ENCODE measurements around the gene PRDM11. TPM values are rescaled to one million over a fixed set of nuclear protein-coding genes. Genes with fewer than 3 reads are reported as not detected.

The PRDM11 gene
- total and polyA plus RNA-seq, 8 donors = 1.2 to 139 (median 7.9) TPM

GRCh38 chr11:45147017-45147728 is 734 bp downstream of the PRDM11 start:
- intact Hi-C loops (cut with DNase I; ENCODE audit: low total_unique reads) = no loop called here
- peak overlapping the region; percentile 95 to 100 (median 98) for H3K27ac ChIP-seq
- no peaks in the 10 kb centered on the region for H3K9me3 ChIP-seq
- peak; percentile 97 to 98 for DNase-seq
- no peaks in the 10 kb centered on the region for H3K36me3 ChIP-seq
- 0 to 2% (median 1%) methylated on average over 8 to 88 of the region's 88 CpGs for WGBS, 5 donors
- peaks cover 0 to 9% (median 0%) of the 10 kb centered on the region in 3 donors for H3K27me3 ChIP-seq
- peak in 1 of 4 donors; percentile 42 for TF ChIP-seq POLR2A (IDR thresholded peaks at IDR 0.05)
- peak; percentile 85 to 97 (median 94) for TF ChIP-seq POLR2AphosphoS5 (IDR thresholded peaks at IDR 0.05)
- TF ChIP-seq, protein P1, sequence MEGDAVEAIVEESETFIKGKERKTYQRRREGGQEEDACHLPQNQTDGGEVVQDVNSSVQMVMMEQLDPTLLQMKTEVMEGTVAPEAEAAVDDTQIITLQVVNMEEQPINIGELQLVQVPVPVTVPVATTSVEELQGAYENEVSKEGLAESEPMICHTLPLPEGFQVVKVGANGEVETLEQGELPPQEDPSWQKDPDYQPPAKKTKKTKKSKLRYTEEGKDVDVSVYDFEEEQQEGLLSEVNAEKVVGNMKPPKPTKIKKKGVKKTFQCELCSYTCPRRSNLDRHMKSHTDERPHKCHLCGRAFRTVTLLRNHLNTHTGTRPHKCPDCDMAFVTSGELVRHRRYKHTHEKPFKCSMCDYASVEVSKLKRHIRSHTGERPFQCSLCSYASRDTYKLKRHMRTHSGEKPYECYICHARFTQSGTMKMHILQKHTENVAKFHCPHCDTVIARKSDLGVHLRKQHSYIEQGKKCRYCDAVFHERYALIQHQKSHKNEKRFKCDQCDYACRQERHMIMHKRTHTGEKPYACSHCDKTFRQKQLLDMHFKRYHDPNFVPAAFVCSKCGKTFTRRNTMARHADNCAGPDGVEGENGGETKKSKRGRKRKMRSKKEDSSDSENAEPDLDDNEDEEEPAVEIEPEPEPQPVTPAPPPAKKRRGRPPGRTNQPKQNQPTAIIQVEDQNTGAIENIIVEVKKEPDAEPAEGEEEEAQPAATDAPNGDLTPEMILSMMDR (IDR thresholded peaks at IDR 0.05) = no peak
- TF ChIP-seq EP300 (IDR thresholded peaks at IDR 0.05) = no peak
- H3K4me1 ChIP-seq = peaks cover 22 to 53% (median 27%) of the 10 kb centered on the region in 4 donors
- peak overlapping the region; percentile 57 to 77 (median 64) for H3K4me3 ChIP-seq

DNA sequence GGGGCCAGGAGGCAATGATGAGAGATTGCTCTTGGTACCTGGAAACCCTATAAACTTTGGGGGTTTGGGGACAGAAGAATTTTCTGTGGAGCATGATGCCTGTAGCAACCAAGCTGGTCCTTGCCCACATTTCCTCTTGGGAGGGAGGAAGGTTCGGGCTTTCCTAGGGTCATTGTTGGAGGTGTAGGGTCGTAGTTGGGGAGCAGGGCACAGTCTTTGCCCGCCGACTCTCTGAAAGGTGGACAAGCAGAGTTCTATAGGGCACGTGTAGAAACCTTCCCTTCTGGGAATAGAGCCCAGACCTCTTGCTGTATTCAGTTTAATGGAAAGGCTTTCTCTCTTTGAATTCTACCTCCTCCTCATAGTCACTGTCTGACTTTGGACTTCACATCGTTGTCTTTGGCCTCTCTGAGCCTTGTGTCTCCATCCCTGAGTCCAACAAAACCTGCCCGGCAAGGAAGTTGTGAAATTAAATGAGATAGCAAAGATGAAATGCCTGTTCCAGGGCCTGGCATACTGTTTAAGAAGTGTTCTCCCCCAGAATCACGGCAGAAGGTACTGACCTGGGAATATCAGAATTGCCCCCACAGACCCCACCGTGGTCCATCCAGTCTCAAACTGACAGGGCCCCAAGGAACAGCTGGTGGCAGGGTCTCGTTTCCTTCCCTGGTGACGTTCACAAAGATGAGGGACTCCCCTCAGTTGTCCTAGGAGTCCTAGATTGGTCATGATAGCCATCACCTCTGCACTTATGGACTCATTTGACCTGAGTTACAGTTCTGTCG is 1.6 kb downstream of the PRDM11 start:
- Histone ChIP-seq H3K9me3 (no peaks in the 10 kb centered on the region), H3K27me3 (peaks cover 0 to 9% (median 0%) of the 10 kb centered on the region in 3 donors), H3K4me3 (peak overlapping the region; percentile 57 to 77 (median 64)), H3K27ac (peak overlapping the region in 4 of 5 donors; percentile 96 to 100 (median 98)), H3K4me1 (peaks cover 22 to 58% (median 28%) of the 10 kb centered on the region in 4 donors), H3K36me3 (no peaks in the 10 kb centered on the region)
- DNase-seq = peak in 1 of 2 donors; percentile 22
- intact Hi-C loops (cut with DNase I; ENCODE audit: low total_unique reads) = no loop called here
- WGBS, 5 donors = 59 to 62% (median 60%) methylated on average over 12 of the region's 12 CpGs
- no peak for TF ChIP-seq POLR2A (IDR thresholded peaks at IDR 0.05)
- TF ChIP-seq EP300 (IDR thresholded peaks at IDR 0.05) = no peak
- TF ChIP-seq POLR2AphosphoS5 (IDR thresholded peaks at IDR 0.05) = no peak
- TF ChIP-seq, protein P1 (IDR thresholded peaks at IDR 0.05) = no peak

GRCh38 chr11:45149483-45150056 is 3.1 kb downstream of the PRDM11 start:
- intact Hi-C loops (cut with DNase I; ENCODE audit: low total_unique reads) = no loop called here
- Histone ChIP-seq H3K4me1 (peaks cover 22 to 71% (median 37%) of the 10 kb centered on the region in 4 donors), H3K27ac (no peak overlapping the region), H3K36me3 (no peaks in the 10 kb centered on the region), H3K9me3 (no peaks in the 10 kb centered on the region), H3K27me3 (peaks cover 0 to 9% (median 0%) of the 10 kb centered on the region in 3 donors), H3K4me3 (no peak overlapping the region)
- TF ChIP-seq EP300 (IDR thresholded peaks at IDR 0.05) = no peak
- TF ChIP-seq POLR2AphosphoS5 (IDR thresholded peaks at IDR 0.05) = no peak
- TF ChIP-seq, protein P1 (IDR thresholded peaks at IDR 0.05) = no peak
- no peak for TF ChIP-seq POLR2A (IDR thresholded peaks at IDR 0.05)
- DNase-seq = no peak
- WGBS, 5 donors = 84 to 100% (median 86%) methylated on average over 8 of the region's 8 CpGs

- WGBS, 5 donors = 94 to 100% (median 97%) methylated on average over 2 of the region's 2 CpGs
- H3K36me3 ChIP-seq = no peaks in the 10 kb centered on the region
- no peak overlapping the region for H3K4me3 ChIP-seq
- H3K9me3 ChIP-seq = no peaks in the 10 kb centered on the region
- intact Hi-C loops (cut with DNase I; ENCODE audit: low total_unique reads) = no loop called here
- DNase-seq = no peak
- peaks cover 0 to 5% (median 0%) of the 10 kb centered on the region in 3 donors for H3K27me3 ChIP-seq
- H3K4me1 ChIP-seq = peaks cover 24 to 74% (median 40%) of the 10 kb centered on the region in 4 donors
- TF ChIP-seq, protein P1 (IDR thresholded peaks at IDR 0.05) = no peak
- no peak overlapping the region for H3K27ac ChIP-seq
Measured at GRCh38 chr11:45150301-45150700, 3.9 kb downstream of the PRDM11 start.

Data from stomach (tissue), 9 donors.